ENCODE data around the gene PGS1.

DNA sequence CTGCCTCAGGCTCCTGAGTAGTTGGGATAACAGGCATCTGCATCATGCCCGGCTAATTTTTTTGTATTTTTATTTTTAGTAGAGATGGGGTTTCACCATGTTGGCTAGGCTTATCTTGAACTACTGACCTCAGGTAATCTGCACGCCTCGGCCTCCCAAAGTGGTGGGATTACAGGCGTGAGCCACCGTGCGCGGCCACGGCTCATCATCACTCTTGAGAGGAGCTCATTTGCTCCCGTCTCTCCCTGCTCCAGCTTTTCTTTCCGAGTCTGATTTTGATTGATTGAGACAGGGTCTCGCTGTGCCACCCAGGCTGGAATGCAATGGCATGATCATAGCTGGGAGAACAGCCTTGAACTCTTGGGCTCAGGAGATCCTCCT lies 12.6 kb downstream of the PGS1 start:
- TF ChIP-seq, protein P1, sequence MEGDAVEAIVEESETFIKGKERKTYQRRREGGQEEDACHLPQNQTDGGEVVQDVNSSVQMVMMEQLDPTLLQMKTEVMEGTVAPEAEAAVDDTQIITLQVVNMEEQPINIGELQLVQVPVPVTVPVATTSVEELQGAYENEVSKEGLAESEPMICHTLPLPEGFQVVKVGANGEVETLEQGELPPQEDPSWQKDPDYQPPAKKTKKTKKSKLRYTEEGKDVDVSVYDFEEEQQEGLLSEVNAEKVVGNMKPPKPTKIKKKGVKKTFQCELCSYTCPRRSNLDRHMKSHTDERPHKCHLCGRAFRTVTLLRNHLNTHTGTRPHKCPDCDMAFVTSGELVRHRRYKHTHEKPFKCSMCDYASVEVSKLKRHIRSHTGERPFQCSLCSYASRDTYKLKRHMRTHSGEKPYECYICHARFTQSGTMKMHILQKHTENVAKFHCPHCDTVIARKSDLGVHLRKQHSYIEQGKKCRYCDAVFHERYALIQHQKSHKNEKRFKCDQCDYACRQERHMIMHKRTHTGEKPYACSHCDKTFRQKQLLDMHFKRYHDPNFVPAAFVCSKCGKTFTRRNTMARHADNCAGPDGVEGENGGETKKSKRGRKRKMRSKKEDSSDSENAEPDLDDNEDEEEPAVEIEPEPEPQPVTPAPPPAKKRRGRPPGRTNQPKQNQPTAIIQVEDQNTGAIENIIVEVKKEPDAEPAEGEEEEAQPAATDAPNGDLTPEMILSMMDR (IDR thresholded peaks at IDR 0.05), result no peak
- no peak for TF ChIP-seq POLR2A (IDR thresholded peaks at IDR 0.05)
